ELF-1 (cell line): Measurements from ENCODE around the gene NAT14.
A peak's percentile ranks its signal among the peaks of the same experiment; 100 is the strongest.

Experiments used
- DNase-seq: peaks from one replicate; pipeline ENCODE4 v3.0.0-alpha.2; 2016; ENCODE audit warnings: low read depth, low spot score

NAT14 gene

DNA sequence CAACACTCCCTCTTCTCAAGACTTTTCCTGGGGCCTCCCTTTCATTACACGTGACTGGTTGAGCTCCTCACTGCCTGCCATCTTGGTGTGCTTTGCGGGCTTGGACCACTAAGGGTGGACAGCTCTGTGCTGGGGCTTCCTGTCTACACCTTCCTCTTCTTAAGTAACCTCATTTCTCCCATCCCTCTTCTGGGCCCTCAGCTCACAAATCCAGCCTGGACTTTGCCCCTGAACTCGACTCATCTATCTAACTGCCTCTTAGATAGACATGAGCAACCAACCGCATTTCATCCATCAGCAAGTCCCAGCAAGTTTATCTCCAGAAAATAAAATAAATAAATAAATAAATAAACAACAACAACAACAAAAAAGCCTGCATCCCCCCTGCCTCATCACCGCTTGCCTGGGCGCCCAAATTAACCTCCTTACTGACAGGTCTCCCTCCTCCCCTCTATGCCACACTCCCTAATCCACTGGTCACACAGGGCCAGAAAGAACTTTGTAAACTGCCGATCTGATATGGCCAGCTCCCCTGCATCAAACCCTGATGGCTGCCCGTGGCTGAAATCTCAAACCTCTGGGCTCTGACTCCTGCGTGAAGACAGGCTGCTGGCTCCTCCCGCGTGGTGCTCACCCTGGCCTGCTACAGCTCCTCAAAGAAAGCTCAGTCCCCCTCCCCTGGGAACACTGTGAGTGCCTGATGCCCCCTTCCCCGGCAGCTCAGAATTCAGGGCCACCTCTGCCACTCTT lies 31.3 kb upstream of the NAT14 start:
- DNase-seq = no peak

DNA sequence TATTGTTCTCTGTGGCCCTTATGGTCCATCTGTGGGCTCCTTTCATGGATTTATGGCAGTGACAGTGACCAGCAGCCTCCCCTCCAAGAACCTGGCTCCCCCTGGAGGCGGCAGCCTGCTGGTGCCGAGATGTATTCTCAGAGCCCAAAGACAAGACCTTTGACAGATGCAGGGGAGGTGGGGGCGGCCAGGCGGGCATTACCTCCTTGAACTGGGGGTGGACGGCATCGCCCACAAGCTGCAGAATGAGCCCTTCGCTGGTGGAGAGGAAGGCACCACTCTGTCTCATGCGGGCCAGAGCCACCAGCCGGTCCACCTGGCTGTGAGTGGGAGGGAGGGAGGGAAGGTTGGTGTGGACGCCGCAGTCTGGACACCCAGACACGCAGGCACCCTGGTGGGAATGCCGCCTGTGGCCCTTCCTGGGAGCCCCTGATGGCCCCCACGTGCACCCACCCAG lies 30.2 kb upstream of the NAT14 start:
- peak; percentile 70 for DNase-seq

GRCh38 chr19:55455576-55456235 lies 29.3 kb upstream of the NAT14 start:
- no peak for DNase-seq

DNA sequence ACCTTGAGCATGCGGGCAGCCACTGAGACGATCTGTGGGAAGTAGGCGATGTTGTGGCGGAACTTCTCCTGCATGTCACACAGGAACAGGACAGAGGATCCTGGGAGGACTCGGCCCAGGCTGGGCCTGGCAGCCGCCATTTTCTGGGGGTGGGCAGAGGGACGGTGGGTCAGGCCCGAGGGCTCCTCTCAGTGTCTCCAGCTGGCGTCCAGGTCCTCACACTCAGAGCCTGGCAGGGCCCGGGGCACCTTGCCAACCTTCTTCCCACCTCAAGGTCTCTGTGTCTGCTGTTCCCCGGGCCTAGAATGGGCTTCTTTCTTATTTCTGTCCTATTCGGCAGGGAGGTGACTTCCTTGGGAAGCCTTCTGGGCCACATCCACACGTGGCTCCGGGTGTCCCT lies 28.6 kb upstream of the NAT14 start:
- DNase-seq = no peak

DNA sequence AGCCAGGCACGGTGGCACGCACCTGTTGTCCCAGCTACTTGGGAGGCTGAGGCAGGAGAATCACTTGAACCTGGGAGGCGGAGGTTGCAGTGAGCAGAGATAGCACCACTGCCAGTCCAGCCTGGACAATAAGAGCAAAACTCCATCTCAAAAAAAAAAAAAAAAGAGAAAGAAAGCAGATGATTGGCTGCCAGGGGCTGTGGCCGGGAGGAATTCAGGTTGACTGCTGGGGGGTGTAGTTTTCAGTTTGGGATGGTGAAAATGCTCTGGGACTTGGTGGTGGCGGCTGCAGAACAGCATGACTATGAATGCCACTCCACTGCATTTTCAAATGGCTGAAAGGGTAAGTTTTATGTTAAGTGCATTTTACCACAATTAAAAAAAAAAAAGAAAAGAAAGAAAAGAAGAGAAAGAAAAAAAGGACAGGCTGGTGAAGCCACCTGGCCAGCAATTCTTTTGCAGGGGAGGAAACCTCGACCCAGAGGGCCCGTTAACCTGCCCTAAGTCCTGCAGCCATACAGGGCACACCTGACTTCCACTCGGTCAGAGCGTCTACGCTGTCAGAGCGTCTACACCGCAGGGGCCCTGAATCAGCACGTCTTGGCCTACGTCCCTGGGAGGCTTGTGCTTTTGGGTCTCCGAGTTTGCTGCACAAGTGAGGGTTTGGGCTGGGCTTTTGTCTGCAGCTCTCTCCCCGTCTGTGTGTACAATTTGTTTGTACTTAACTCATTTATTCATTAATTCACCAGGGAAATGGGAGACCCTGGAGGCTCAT lies 27.1 kb upstream of the NAT14 start:
- no peak for DNase-seq

DNA sequence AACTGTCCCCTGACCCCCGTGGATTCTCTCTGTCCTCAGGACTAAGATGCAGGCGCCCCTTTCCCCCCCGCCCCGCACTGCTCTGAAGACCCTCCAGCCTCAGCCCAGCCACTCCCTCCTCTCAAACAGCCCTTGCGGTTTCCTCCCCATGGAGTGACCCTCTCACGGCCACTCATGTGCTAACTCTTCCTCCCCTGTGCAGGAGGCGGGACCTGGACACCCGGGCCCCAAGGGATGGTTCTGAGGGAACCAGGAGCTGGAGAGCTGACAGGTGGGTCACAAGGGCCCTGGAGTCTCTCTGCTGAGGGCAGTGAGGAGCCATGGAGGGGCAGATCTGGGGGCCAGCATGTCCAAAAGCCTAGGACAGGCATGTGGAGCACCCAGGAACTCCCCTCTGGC lies 25.4 kb upstream of the NAT14 start:
- DNase-seq = no peak

- DNase-seq = no peak
These were observed 24.9 kb upstream of the NAT14 start for GRCh38 chr19:55459950-55460657.

- DNase-seq = peak; percentile 91
These were observed 24.2 kb upstream of the NAT14 start for GRCh38 chr19:55460670-55461258.

- DNase-seq = peak; percentile 100
These were observed 23.6 kb upstream of the NAT14 start, which contains the start of gene ISOC2 for GRCh38 chr19:55461259-55461973. TSS of gene ISOC2 (minus strand) at chr19:55461642. CDS start at chr19:55456486, 5,156 bp downstream.

DNA sequence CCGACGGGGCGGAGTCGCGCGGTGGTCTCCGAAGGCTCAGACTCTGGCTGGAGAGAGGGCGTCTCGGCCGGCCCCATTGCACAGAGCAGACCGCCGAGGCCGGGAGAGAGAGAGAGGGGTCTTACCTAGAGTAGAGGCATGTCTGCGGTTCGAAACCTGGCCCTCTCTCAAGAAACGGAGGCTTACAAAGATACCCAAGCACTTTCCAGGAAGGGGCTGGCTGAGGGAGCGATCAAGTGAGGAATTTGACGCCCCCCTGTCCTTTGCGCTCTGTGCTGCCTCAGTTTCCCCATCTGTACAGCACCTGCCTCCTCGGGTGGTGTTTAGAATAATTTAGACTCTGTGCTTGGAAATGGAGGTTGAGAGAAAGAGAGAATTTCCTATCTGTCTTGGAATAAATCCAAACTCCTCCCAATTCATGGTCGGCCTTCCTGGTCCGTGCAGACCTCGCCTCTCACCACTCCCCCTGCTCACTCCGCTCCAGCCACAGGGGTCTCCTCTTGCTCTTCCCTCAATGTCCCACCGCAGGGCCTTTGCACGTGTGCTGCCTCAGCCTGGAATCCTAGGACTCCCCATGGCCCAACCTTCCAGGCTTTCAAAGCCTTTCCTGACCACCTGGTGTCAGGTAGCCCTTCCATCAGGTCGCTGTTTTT lies 22.9 kb upstream of the NAT14 start:
- no peak for DNase-seq

DNA sequence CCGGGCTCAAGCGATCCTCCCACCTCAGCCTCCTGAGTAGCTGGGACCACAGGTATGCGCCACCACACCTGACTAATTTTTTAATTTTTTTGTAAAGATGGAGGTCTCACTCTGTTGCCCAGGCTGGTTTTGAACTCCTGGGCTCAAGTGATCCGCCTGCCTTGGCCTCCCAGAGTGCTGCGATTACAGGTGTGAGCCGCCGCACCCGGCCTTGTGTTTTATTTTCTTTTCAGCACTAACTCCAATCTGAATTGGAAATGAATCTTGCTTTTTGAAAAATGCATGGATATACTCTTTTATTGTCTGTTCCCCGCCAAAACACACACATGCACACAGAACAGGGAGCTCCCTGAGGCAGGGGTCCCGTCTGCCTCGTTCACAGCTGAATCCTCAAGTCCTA lies 22.3 kb upstream of the NAT14 start:
- no peak for DNase-seq

DNA sequence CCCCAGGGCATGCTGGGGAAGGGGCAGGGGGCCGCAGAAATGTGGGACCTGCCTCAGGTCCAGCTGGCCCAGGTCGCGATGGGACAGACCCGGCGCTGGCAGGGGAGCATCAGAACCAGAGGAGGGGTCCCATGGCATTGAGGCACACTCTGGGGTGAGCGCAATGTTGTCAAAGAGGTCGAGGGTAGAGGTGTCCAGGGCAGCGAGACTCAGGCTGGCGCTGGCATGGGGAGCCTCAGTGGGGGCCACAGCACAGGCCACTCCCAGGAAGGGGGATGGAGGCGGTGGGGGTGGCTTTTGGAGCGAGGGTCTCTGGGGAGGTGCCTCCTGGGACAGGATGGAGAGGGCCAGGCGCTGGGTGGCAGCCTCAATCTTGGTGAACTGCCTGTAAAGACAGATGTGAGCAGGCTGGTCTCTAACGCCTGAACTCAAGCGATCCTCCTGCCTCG lies 21.4 kb upstream of the NAT14 start:
- DNase-seq = no peak

GRCh38 chr19:55464039-55464661 lies 20.8 kb upstream of the NAT14 start:
- no peak for DNase-seq

- DNase-seq = peak; percentile 76
These were observed 20.3 kb upstream of the NAT14 start, which contains the start of gene C19orf85 for GRCh38 chr19:55464662-55465054. TSS of gene C19orf85 (minus strand) at chr19:55464751. CDS start at chr19:55464554, 197 bp downstream.

DNA sequence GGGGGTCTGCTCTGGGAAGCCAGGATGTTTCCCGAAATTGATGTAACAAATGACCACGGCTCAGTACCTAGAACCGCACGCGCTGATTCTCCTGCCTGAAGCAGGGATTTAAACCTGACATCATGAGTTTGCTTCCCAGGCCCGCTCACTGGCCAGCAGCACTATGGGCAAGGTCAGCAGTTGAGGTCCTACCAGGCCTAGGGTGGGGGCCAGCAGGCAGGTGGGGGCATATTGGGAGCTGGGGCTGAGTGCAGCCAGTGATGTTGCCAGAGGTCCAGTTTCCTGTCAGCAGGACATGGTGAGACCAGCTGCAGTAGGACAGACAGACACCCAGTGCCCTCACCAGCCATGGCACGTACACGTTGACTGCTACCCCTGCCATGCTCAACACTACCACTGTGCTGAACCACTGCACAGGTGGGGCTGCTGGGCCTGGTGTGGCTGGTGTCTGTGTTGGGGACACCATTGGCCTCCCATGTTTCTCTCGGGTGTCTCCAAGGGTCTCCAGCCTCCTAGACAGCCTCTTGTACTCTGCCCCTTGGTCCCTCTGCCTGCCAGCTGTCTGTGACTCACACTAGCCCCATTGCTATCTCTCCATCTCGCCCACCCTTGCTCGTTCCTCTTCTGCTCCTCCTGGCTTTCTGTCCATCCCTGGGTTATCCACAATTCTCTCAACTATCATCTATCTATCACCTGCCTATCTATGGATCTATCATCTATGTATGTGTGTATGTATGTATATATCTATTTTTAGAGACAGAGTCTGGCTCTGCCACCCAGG lies 19.3 kb upstream of the NAT14 start:
- no peak for DNase-seq

- no peak for DNase-seq
These were observed 18.8 kb upstream of the NAT14 start for GRCh38 chr19:55466241-55466614.

GRCh38 chr19:55467236-55468053 lies 17.5 kb upstream of the NAT14 start:
- peak; percentile 66 for DNase-seq

DNA sequence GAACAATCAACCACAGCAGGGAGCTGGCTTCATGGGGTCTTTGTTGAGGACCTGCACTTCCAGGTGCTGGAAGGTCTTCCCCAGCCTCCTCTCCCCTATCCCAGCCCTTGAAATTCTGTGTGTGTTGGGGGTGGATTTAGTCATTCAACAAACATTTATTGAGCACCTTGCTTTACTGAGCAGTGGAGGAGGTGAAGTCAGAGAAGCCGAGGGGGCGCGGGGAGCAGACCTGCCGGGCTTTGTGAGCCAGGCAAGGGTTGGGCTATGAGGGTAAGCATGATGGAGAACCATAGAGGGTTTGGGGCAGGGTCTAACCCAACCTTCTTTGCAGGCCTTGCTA lies 17.0 kb upstream of the NAT14 start:
- no peak for DNase-seq
